Lower leg skin (tissue), 4 donors: ENCODE measurements around the gene ZSWIM1. TPM values are rescaled to one million over a fixed set of nuclear protein-coding genes. Genes with fewer than 3 reads are reported as not detected.

Experiments
- DNase-seq, 2 donors: peaks; one replicate each; pipeline ENCODE4 v3.0.0-alpha.2; 2019; ENCODE audit warnings: low spot score in 2 of 2
- H3K4me3 ChIP-seq: fragments of 200-600 bp; sonication (generic); 2 replicates; pipeline ENCODE4 v1.5.1; 2017; ENCODE audit warnings: mild to moderate bottlenecking, low read depth; ENCODE audit not compliant: poor library complexity, severe bottlenecking
- CTCF ChIP-seq, 3 donors: fragments of 450-650 bp; IDR thresholded peaks; one replicate each; pipeline ENCODE4 v1.5.1; 2016; ENCODE audit warnings: antibody characterized with exemption in 3 of 3, mild to moderate bottlenecking in 3 of 3, moderate library complexity in 2 of 3
- POLR2A ChIP-seq, 2 donors: fragments of 450-650 bp; IDR thresholded peaks; one replicate each; pipeline ENCODE4 v1.6.1; 2016 to 2017; ENCODE audit warnings: antibody characterized with exemption in 2 of 2, mild to moderate bottlenecking in 1 of 2, moderate library complexity in 1 of 2
- WGBS, 2 donors: methylation state at CpG; one replicate each; pipeline ENCODE4 v1.1.5; 2018; 5-methylcytosine and 5-hydroxymethylcytosine counted together
- intact Hi-C: fragments of 100-400 bp; cut with DNase I; formaldehyde crosslinking; loops from one replicate; pipeline ENCODE4 v1.15.0; 2023; ENCODE audit warnings: low total_unique reads
- total RNA-seq, 4 donors: library from RNA; depleted of rRNA; stranded (reverse); fragments of >200 nt; gene quantifications; one replicate each; pipeline ENCODE4 v1.1.0, GENCODE V29; 2016

Gene ZSWIM1
- total RNA-seq, 4 donors from 2014 or later: 10.0 to 16.6 (median 13.5) TPM

GRCh38 chr20:45907219-45907948 lies 26.4 kb downstream of the ZSWIM1 start:
- 96% methylated on average over 13 to 17 of the region's 17 CpGs for WGBS, 2 donors
- no peak overlapping the region for H3K4me3 ChIP-seq
- TF ChIP-seq CTCF (IDR thresholded peaks at IDR 0.05): no peak
- no peak for TF ChIP-seq POLR2A (IDR thresholded peaks at IDR 0.05)
- intact Hi-C loops: no loop called here
- no peak for DNase-seq

GRCh38 chr20:45908084-45908483 lies 27.1 kb downstream of the ZSWIM1 start:
- TF ChIP-seq POLR2A (IDR thresholded peaks at IDR 0.05) (no peak), CTCF (IDR thresholded peaks at IDR 0.05) (no peak)
- DNase-seq: no peak
- WGBS, 2 donors: 92 to 98% methylated on average over 2 of the region's 2 CpGs
- intact Hi-C loops: no loop called here
- H3K4me3 ChIP-seq: no peak overlapping the region

- 89 to 90% methylated on average over 12 of the region's 12 CpGs for WGBS, 2 donors
- TF ChIP-seq CTCF (IDR thresholded peaks at IDR 0.05): peak in 1 of 3 donors; percentile 7
- no peak for TF ChIP-seq POLR2A (IDR thresholded peaks at IDR 0.05)
- DNase-seq: no peak
- intact Hi-C loops: no loop called here
- no peak overlapping the region for H3K4me3 ChIP-seq
Observed at GRCh38 chr20:45909336-45909808, 28.3 kb downstream of the ZSWIM1 start.

- intact Hi-C loops: no loop called here
- no peak for DNase-seq
- 83 to 85% methylated on average over 21 of the region's 22 CpGs for WGBS, 2 donors
- TF ChIP-seq POLR2A (IDR thresholded peaks at IDR 0.05) (no peak), CTCF (IDR thresholded peaks at IDR 0.05) (no peak)
- H3K4me3 ChIP-seq: no peak overlapping the region
Observed at GRCh38 chr20:45909817-45910669, 29.0 kb downstream of the ZSWIM1 start.

- peak overlapping the region; percentile 33 for H3K4me3 ChIP-seq
- DNase-seq: peak; percentile 99 to 100
- intact Hi-C loops: no loop called here
- TF ChIP-seq CTCF (IDR thresholded peaks at IDR 0.05) (no peak), POLR2A (IDR thresholded peaks at IDR 0.05) (no peak)
- WGBS, 2 donors: 2 to 3% methylated on average over 39 to 41 of the region's 43 CpGs
Observed at GRCh38 chr20:45910670-45911485, 29.9 kb downstream of the ZSWIM1 start.
